22Rv1 (cell line): Measurements from ENCODE around the gene CDH2.

ENCODE experiments used
- CTCF ChIP-seq: fragments of 450-650 bp; IDR thresholded peaks from 2 replicates; pipeline ENCODE4 v1.5.1; 2017; ENCODE audit warnings: mild to moderate bottlenecking
- ZFX ChIP-seq: fragments of 450-650 bp; IDR thresholded peaks from 2 replicates; pipeline ENCODE4 v1.6.1; 2017; ENCODE audit warnings: antibody characterized with exemption, borderline replicate concordance

GRCh38 chr18:27983780-27984179 lies 193.2 kb downstream of the CDH2 start:
- TF ChIP-seq CTCF (no peak), ZFX (no peak)
